IMR-90 (cell line): ENCODE data around the gene NPDC1. TPM values are rescaled to one million over a fixed set of nuclear protein-coding genes. Genes with fewer than 3 reads are reported as not detected.

Experiments used
- ATAC-seq: fragments of 200-7000 bp; cut with Tn5 transposase; 2 replicates; pipeline ENCODE4 v1.9.1; 2020; ENCODE audit warnings: low read depth, mild to moderate bottlenecking, moderate library complexity
- BruUV-seq: library from RNA; stranded (reverse); fragments of 400-500 nt; replicated peaks from 2 replicates; lab custom pipeline; 2021; lab: Mats Ljungman, UMichigan
- CTCF ChIA-PET: fragments of 300-600 bp; formaldehyde crosslinking; extraction: SDS; loops from one replicate; lab custom pipeline; 2021; ENCODE audit warnings: antibody characterized with exemption; lab: Yijun Ruan, JAX
- POLR2A ChIA-PET: fragments of 300-600 bp; sonication (Branson Sonifier 250); formaldehyde crosslinking; loops from one replicate; lab custom pipeline; 2022; ENCODE audit warnings: antibody characterized with exemption; ENCODE audit not compliant: unreplicated experiment; lab: Charles Lee
- DNase-seq: peaks from one replicate; pipeline ENCODE4 v3.0.0; 2013
- H2AFZ ChIP-seq: replicated peaks from 2 replicates; pipeline ENCODE3; 2013; ENCODE audit warnings: low read length, mild to moderate bottlenecking; ENCODE audit not compliant: poor library complexity
- H2AK5ac ChIP-seq: 2 replicates; pipeline ENCODE4 v1.6.1; 2013; ENCODE audit warnings: low read depth, low read length, inconsistent platforms
- H2AK9ac ChIP-seq: replicated peaks from 2 replicates; pipeline ENCODE3; 2013; ENCODE audit warnings: mild to moderate bottlenecking, low read depth, low read length, moderate library complexity; ENCODE audit not compliant: poor library complexity
- H2BK120ac ChIP-seq: 2 replicates; pipeline ENCODE4 v1.6.1; 2013; ENCODE audit warnings: low read depth, low read length, inconsistent platforms
- H2BK15ac ChIP-seq: 3 replicates; pipeline ENCODE4 v1.6.1; 2013; ENCODE audit warnings: low read depth, low read length, inconsistent platforms
- H2BK20ac ChIP-seq: 2 replicates; pipeline ENCODE4 v1.6.1; 2013; ENCODE audit warnings: low read depth, mild to moderate bottlenecking, inconsistent platforms, low read length, moderate library complexity
- H2BK5ac ChIP-seq: 2 replicates; pipeline ENCODE4 v1.6.1; 2013; ENCODE audit warnings: mild to moderate bottlenecking, low read depth, low read length, inconsistent platforms; ENCODE audit not compliant: poor library complexity, severe bottlenecking
- H3K14ac ChIP-seq: replicated peaks from 2 replicates; pipeline ENCODE4 v1.6.1; 2013; ENCODE audit warnings: low read depth, low read length, inconsistent platforms
- H3K18ac ChIP-seq: 2 replicates; pipeline ENCODE4 v1.6.1; 2013; ENCODE audit warnings: low read depth, low read length, control low read depth
- H3K23ac ChIP-seq: 2 replicates; pipeline ENCODE4 v1.6.1; 2013; ENCODE audit warnings: low read depth, low read length, inconsistent platforms
- H3K27ac ChIP-seq: 2 replicates; pipeline ENCODE4 v1.5.1; 2013; ENCODE audit warnings: mild to moderate bottlenecking, control low read depth, low read length; ENCODE audit not compliant: insufficient read depth
- H3K27me3 ChIP-seq: 2 replicates; pipeline ENCODE4 v1.6.1; 2013; ENCODE audit warnings: low read length; ENCODE audit not compliant: control insufficient read depth, insufficient read depth
- H3K36me3 ChIP-seq: 2 replicates; pipeline ENCODE4 v1.6.1; 2013; ENCODE audit warnings: low read length, mixed read lengths; ENCODE audit not compliant: control insufficient read depth, insufficient read depth
- H3K4ac ChIP-seq: 2 replicates; pipeline ENCODE4 v1.6.1; 2013; ENCODE audit warnings: low read depth, low read length, inconsistent platforms
- H3K4me1 ChIP-seq: 2 replicates; pipeline ENCODE4 v1.6.1; 2013; ENCODE audit warnings: low read length, mixed read lengths; ENCODE audit not compliant: control insufficient read depth, insufficient read depth
- H3K4me2 ChIP-seq: 2 replicates; pipeline ENCODE4 v1.6.1; 2013; ENCODE audit warnings: low read depth, mild to moderate bottlenecking, control low read depth, low read length, moderate library complexity
- H3K4me3 ChIP-seq: 2 replicates; pipeline ENCODE4 v1.5.1; 2013; ENCODE audit warnings: low read depth, mild to moderate bottlenecking, control low read depth, low read length, moderate library complexity; ENCODE audit not compliant: insufficient read depth
- H3K56ac ChIP-seq: 2 replicates; pipeline ENCODE4 v1.6.1; 2013; ENCODE audit warnings: low read length, inconsistent platforms; ENCODE audit not compliant: insufficient read depth; ENCODE audit errors: extremely low read depth
- H3K79me1 ChIP-seq, 2 experiments: 2 replicates each; pipeline ENCODE4 v1.6.1; 2013; ENCODE audit warnings: low read length in 2 of 2, inconsistent platforms in 1 of 2, low read depth in 1 of 2
- H3K9ac ChIP-seq: 2 replicates; pipeline ENCODE4 v1.6.1; 2013; ENCODE audit warnings: low read depth, low read length, control low read depth
- H3K9me1 ChIP-seq: 2 replicates; pipeline ENCODE4 v1.6.1; 2013; ENCODE audit warnings: low read length, inconsistent platforms; ENCODE audit not compliant: insufficient read depth
- H3K9me3 ChIP-seq: 2 replicates; pipeline ENCODE4 v1.6.1; 2013; ENCODE audit warnings: low read length; ENCODE audit not compliant: control insufficient read depth, insufficient read depth
- H4K20me1 ChIP-seq: 2 replicates; pipeline ENCODE4 v1.6.1; 2013; ENCODE audit warnings: low read length, inconsistent platforms; ENCODE audit not compliant: insufficient read depth
- H4K5ac ChIP-seq: 2 replicates; pipeline ENCODE4 v1.6.1; 2013; ENCODE audit warnings: mild to moderate bottlenecking, low read depth, low read length, control low read depth
- H4K8ac ChIP-seq, 2 experiments: 2 replicates each; pipeline ENCODE4 v1.6.1; 2013; ENCODE audit warnings: low read depth in 2 of 2, low read length in 2 of 2, control low read depth in 1 of 2, inconsistent platforms in 1 of 2
- H4K91ac ChIP-seq: 2 replicates; pipeline ENCODE4 v1.6.1; 2013; ENCODE audit warnings: low read depth, low read length, inconsistent platforms; ENCODE audit not compliant: insufficient read depth
- BHLHE40 ChIP-seq: fragments of 150-350 bp; IDR thresholded peaks from 2 replicates; pipeline ENCODE4 v1.6.1; 2016; ENCODE audit warnings: mild to moderate bottlenecking, low read depth, low read length
- CTCF ChIP-seq: conservative IDR thresholded peaks from 2 replicates; pipeline ENCODE4 v1.5.1; 2012; ENCODE audit warnings: mild to moderate bottlenecking, low read depth, low read length, improper control_type of control experiment
- RAD21 ChIP-seq: IDR thresholded peaks from 2 replicates; pipeline ENCODE4 v1.6.1; 2012; ENCODE audit warnings: low read length, improper control_type of control experiment
- WGBS, 2 experiments: methylation state at CpG; one replicate each; pipeline versions ENCODE4 v1.1.5 to v1.1.7; 2013; ENCODE audit warnings: missing lambda C conversion rate in 2 of 2; ENCODE audit not compliant: insufficient read length in 1 of 2; ENCODE audit errors: extremely low coverage in 2 of 2; 5-methylcytosine and 5-hydroxymethylcytosine counted together
- dilution Hi-C: fragments of 300-500 bp; cut with HindIII; formaldehyde crosslinking; loops from one replicate; pipeline ENCODE4 v1.14.3; 2018; ENCODE audit warnings: low sequenced_read_pairs; ENCODE audit not compliant: unreplicated experiment
- in situ Hi-C: fragments of 300-500 bp; cut with MboI; formaldehyde crosslinking; loops from 3 replicates; pipeline ENCODE4 v1.14.3; 2019; ENCODE audit warnings: low sequenced_read_pairs, inconsistent platforms, mixed read lengths
- intact Hi-C: fragments of 100-400 bp; cut with micrococcal nuclease; formaldehyde crosslinking; loops from 2 replicates; pipeline ENCODE4 v1.10.0; 2022
- polyA plus RNA-seq, 3 experiments: library from polyadenylated mRNA; depleted of rRNA; stranded (reverse); fragments of >200 nt; gene quantifications; 2 replicates each; pipeline ENCODE4 v1.2.3, GENCODE V29; 2012; ENCODE audit warnings: low replicate concordance in 1 of 3
- total RNA-seq: library from RNA; depleted of rRNA; stranded (reverse); fragments of >200 nt; gene quantifications from 2 replicates; pipeline ENCODE4 v1.2.3, GENCODE V29; 2012

NPDC1 gene
- total and polyA plus RNA-seq, 2 of the 4 experiments (the other 2 are of a cell fraction), result 2.7 to 58.1 TPM

DNA sequence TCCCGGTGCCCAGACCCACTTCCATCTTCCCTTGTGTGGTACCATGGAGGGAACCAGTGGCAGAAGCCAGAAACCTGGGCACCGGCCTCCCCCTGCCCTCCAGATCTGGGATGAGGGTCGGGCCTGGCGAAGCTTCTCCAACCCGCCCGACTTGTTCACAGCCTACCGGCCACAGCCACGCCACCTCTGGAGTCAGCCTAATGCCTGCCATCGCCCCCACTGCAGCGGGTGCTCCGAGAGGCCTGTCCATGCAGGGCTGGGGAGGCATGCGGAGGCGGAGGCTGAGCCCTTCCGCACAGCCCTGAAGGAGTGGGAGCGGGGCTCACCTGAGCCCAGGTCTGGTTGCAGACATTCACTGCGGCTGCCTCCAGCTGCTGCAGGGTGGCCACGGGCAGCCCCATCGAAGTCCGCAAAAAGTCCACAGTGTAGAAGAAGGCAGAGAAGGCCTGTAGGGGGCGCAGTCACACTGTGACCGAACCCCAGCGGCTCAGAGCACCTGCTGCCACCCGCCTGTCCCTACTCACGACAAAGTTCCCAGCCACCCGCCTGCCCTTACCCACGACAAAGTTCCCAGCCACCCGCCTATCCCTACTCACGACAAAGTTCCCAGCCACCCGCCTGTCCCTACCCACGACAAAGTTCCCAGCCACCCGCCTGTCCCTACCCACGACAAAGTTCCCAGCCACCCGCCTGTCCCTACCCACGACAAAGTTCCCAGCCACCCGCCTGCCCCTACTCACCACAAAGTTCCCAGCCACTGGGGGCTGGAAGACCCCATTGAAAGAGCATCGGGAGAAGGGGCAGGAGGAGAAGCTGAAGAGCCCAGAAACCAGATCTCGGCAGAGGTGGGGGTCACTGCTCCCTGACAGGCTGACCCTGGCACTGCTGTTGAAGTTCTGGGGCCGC is 3.8 kb upstream of the NPDC1 start:
- Histone ChIP-seq H3K9ac (no peak overlapping the region), H3K9me3 (no peaks in the 10 kb centered on the region), H3K4me1 (peaks cover 3% of the 10 kb centered on the region), H4K5ac (no peak overlapping the region), H2AK5ac (no peak overlapping the region), H3K56ac (no peak overlapping the region), H2BK20ac (no peak overlapping the region), H3K27ac (no peak overlapping the region), H3K9me1 (no peaks in the 10 kb centered on the region), H3K14ac (no peak overlapping the region), H3K23ac (no peak overlapping the region), H3K4me2 (no peak overlapping the region), H3K4me3 (no peak overlapping the region), H2BK120ac (no peak overlapping the region), H2AK9ac (no peak overlapping the region), H3K27me3 (peaks cover 67% of the 10 kb centered on the region), H2AFZ (no peak overlapping the region), H3K18ac (no peak overlapping the region), H4K20me1 (peaks cover 5% of the 10 kb centered on the region), H3K79me1 (peaks cover 3 to 4% of the 10 kb centered on the region in 2 experiments; a peak in 2 of 4 replicates), H2BK5ac (no peak overlapping the region), H4K91ac (no peak overlapping the region), H2BK15ac (no peak overlapping the region), H3K36me3 (no peaks in the 10 kb centered on the region), H4K8ac (no peak overlapping the region), H3K4ac (no peak overlapping the region)
- 50% methylated on average over 12 of the region's 38 CpGs; no CpG with 5 or more reads in 1 of the 2 experiments for WGBS, 2 experiments
- BruUV-seq, result no TSS peak
- ATAC-seq, result peak; percentile 13; the same call in 1 of the 2 replicates
- TF ChIP-seq CTCF (peak; percentile 63), BHLHE40 (no peak), RAD21 (peak; percentile 54)
- in situ Hi-C loops (no loop called here), dilution Hi-C loops (no loop called here), intact Hi-C loops (no loop called here)
- POLR2A ChIA-PET, result no interaction called here
- CTCF ChIA-PET, result interaction anchor here (1.1 kb wide), 1 partner anchor 14 kb away, joined by 3 read pairs; no protein-coding TSS in a partner anchor
- peak; percentile 20 for DNase-seq
